ENCODE results near the gene WDR82. TPM values are rescaled to one million over a fixed set of nuclear protein-coding genes. Genes with fewer than 3 reads are reported as not detected.

Gene WDR82
- total and polyA plus RNA-seq, 2 of the 8 experiments (the other 6 are each of a cell fraction or from before 2014, with no cell fraction given): 33.5 to 82.7 TPM

GRCh38 chr3:52313774-52314188 is 35.3 kb upstream of the WDR82 start (continued):
- no peak for TF ChIP-seq EGR1 (IDR thresholded peaks at IDR 0.05; ENCODE audit: borderline replicate concordance, low read depth, low read length)
